HCT116 (cell line): Measurements from ENCODE around the gene ITM2C.

ENCODE experiments used
- CTCF ChIP-seq, 3 experiments: fragments of 200-600 bp in 1 of 3; sonication (generic) in 1 of 3; IDR thresholded peaks in 2 of 3; conservative IDR thresholded peaks in 1 of 3; 2 replicates each; pipeline ENCODE4 v1.5.1; 2012 to 2017; ENCODE audit warnings: low read depth in 2 of 3, low read length in 2 of 3, antibody characterized with exemption in 1 of 3, borderline replicate concordance in 1 of 3, control low read depth in 1 of 3, mild to moderate bottlenecking in 1 of 3, mixed read lengths in 1 of 3, mixed run types in 1 of 3, moderate library complexity in 1 of 3; ENCODE audit not compliant: insufficient read depth in 1 of 3
- EZH2phosphoT487 ChIP-seq: fragments of 200-600 bp; IDR thresholded peaks from 2 replicates; pipeline ENCODE4 v1.6.1; 2018; ENCODE audit warnings: antibody characterized with exemption, borderline replicate concordance
- FOSL1 ChIP-seq: IDR thresholded peaks from 2 replicates; pipeline ENCODE4 v1.6.1; 2012; ENCODE audit warnings: low read depth
- MAX ChIP-seq: IDR thresholded peaks from 2 replicates; pipeline ENCODE4 v1.6.1; 2012
- POLR2A ChIP-seq: IDR thresholded peaks from 2 replicates; pipeline ENCODE4 v1.7.0; 2011; ENCODE audit warnings: borderline replicate concordance; ENCODE audit not compliant: insufficient read depth, insufficient read length; ENCODE audit errors: extremely low read depth
- POLR2AphosphoS5 ChIP-seq: IDR thresholded peaks from 2 replicates; pipeline ENCODE4 v1.6.1; 2011; ENCODE audit warnings: mild to moderate bottlenecking, low read depth, low read length, moderate library complexity
- TCF7L2 ChIP-seq: IDR thresholded peaks from 2 replicates; pipeline ENCODE4 v1.7.0; 2011; ENCODE audit warnings: borderline replicate concordance, inconsistent platforms; ENCODE audit not compliant: insufficient read depth, insufficient read length; ENCODE audit errors: extremely low read depth
- ZBTB33 ChIP-seq: IDR thresholded peaks from 2 replicates; pipeline ENCODE4 v1.6.1; 2011; ENCODE audit warnings: mild to moderate bottlenecking, low read length, moderate library complexity; ENCODE audit not compliant: insufficient replicate concordance; ENCODE audit errors: extremely low read depth
- ZNF274 ChIP-seq: fragments of 200-500 bp; sonication (Bioruptor generic); IDR thresholded peaks from 2 replicates; pipeline ENCODE4 v1.6.1; 2014; ENCODE audit warnings: mild to moderate bottlenecking, low read depth, low read length, inconsistent platforms

GRCh38 chr2:230827774-230828271 is 36.9 kb upstream of the ITM2C start:
- TF ChIP-seq CTCF (IDR thresholded peaks at IDR 0.05 in 2 of 3, conservative IDR thresholded peaks at IDR 0.05 in 1 of 3; ENCODE audit: borderline replicate concordance in 1 of 3, insufficient read depth in 1 of 3, low read depth in 2 of 3, low read length in 2 of 3) (no peak), POLR2AphosphoS5 (no peak), ZBTB33 (no peak), EZH2phosphoT487 (no peak), MAX (no peak), POLR2A (no peak), TCF7L2 (no peak), FOSL1 (no peak), ZNF274 (no peak)
